Body of pancreas (tissue), 4 donors: Measurements from ENCODE around the gene TMEM212.

Source experiments
- CTCF ChIP-seq, 7 experiments: fragments of 450-650 bp in 4 of 7; fragments of 200-600 bp in 3 of 7; sonication (generic) in 3 of 7; IDR thresholded peaks; one replicate each; pipeline ENCODE4 v1.5.1; 2016 to 2019; ENCODE audit warnings: antibody characterized with exemption in 7 of 7
- POLR2A ChIP-seq, 3 donors: fragments of 450-650 bp; IDR thresholded peaks; one replicate each; pipeline ENCODE4 v1.6.1; 2016; ENCODE audit warnings: antibody characterized with exemption in 3 of 3, mild to moderate bottlenecking in 2 of 3

GRCh38 chr3:171844873-171845272, 1.7 kb downstream of the TMEM212 start:
- TF ChIP-seq CTCF (IDR thresholded peaks at IDR 0.05), result no peak
- TF ChIP-seq POLR2A (IDR thresholded peaks at IDR 0.05), result no peak
